SK-N-MC (cell line): ENCODE measurements around the gene UNC13B.

ENCODE experiments used
- EZH2 ChIP-seq: fragments of 200-600 bp; sonication (generic); IDR thresholded peaks from one replicate; pipeline ENCODE4 v1.6.1; 2017; ENCODE audit warnings: antibody characterized with exemption
- FOXP2 ChIP-seq: optimal IDR thresholded peaks from 2 replicates; pipeline ENCODE3; 2011; ENCODE audit warnings: mild to moderate bottlenecking, moderate library complexity; ENCODE audit not compliant: insufficient read depth; ENCODE audit errors: extremely low read length, control extremely low read depth

DNA sequence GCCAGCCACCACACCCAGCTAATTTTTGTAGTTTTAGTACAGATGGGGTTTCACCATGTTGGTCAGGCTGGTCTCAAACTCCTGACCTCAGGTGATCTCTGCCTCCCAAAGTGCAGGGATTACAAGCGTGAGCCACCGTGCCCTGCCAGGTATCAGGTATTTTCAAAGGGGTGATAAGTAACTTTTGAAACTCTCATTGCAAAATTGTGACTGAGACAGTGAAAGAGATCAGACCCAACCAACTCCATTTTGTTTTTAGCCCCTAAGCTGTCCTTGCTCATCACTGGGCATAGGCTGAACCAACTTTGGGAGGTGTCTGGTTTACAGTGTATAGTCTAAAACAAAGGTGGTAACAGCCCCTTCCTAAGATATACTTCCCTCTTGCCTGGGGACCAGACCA is 29.3 kb downstream of the UNC13B start:
- TF ChIP-seq EZH2 (no peak), FOXP2 (no peak)
